Right lobe of liver (tissue), 4 donors: ENCODE data around the gene SLC38A2.

Experiments
- CTCF ChIP-seq, 4 donors: fragments of 200-600 bp in 3 of 4; fragments of 450-650 bp in 1 of 4; IDR thresholded peaks; one replicate each; pipeline versions ENCODE4 v1.5.1 to v1.8.0; 2016 to 2022; ENCODE audit warnings: antibody characterized with exemption in 4 of 4, mild to moderate bottlenecking in 2 of 4
- POLR2A ChIP-seq: fragments of 450-650 bp; IDR thresholded peaks from one replicate; pipeline ENCODE4 v1.6.1; 2017; ENCODE audit warnings: antibody characterized with exemption, mild to moderate bottlenecking
- donor health status: DM: no; HTN: no; CAD: no.
- donor health status: DM: no; HTN: no; CAD: no.
- donor health status: DM: no; HTN: yes; CAD: no.

GRCh38 chr12:46402941-46403718, 30.6 kb upstream of the SLC38A2 start:
- no peak for TF ChIP-seq CTCF (IDR thresholded peaks at IDR 0.05)
- no peak for TF ChIP-seq POLR2A
